Panc1 (cell line): ENCODE data around the gene SNPH. TPM values are rescaled to one million over a fixed set of nuclear protein-coding genes. Genes with fewer than 3 reads are reported as not detected.

ENCODE experiments used
- ATAC-seq: fragments of 200-7000 bp; cut with Tn5 transposase; 2 replicates; pipeline ENCODE4 v1.9.1; 2020; ENCODE audit warnings: mild to moderate bottlenecking, moderate library complexity
- BruUV-seq: library from RNA; stranded (reverse); fragments of 400-500 nt; replicated peaks from 2 replicates; lab custom pipeline; 2021; lab: Mats Ljungman, UMichigan
- CTCF ChIA-PET: fragments of 300-600 bp; sonication (Branson Sonifier 250); formaldehyde crosslinking; loops from one replicate; lab custom pipeline; 2022; ENCODE audit warnings: antibody characterized with exemption; lab: Charles Lee
- POLR2A ChIA-PET: fragments of 300-600 bp; sonication (Branson Sonifier 250); formaldehyde crosslinking; loops from one replicate; lab custom pipeline; 2022; ENCODE audit warnings: antibody characterized with exemption; lab: Charles Lee
- DNase-seq: peaks from one replicate; pipeline ENCODE4 v3.0.0-alpha.2; 2010; ENCODE audit warnings: low read depth, low spot score
- H3K27ac ChIP-seq: 2 replicates; pipeline ENCODE4 v1.5.1; 2011; ENCODE audit warnings: mild to moderate bottlenecking, low read length, inconsistent platforms
- H3K27me3 ChIP-seq: fragments of 200-500 bp; sonication (Bioruptor generic); 2 replicates; pipeline ENCODE4 v1.6.0; 2014; ENCODE audit warnings: low read length, inconsistent platforms; ENCODE audit not compliant: control insufficient read depth, insufficient read depth
- H3K36me3 ChIP-seq: fragments of 200-500 bp; sonication (Bioruptor generic); 2 replicates; pipeline ENCODE4 v1.5.1; 2014; ENCODE audit warnings: inconsistent platforms, mild to moderate bottlenecking, low read length, moderate library complexity; ENCODE audit not compliant: control insufficient read depth, insufficient read depth
- H3K4me1 ChIP-seq: 2 replicates; pipeline ENCODE4 v1.5.1; 2011; ENCODE audit warnings: inconsistent platforms, mild to moderate bottlenecking, low read length, moderate library complexity; ENCODE audit not compliant: control insufficient read depth, insufficient read depth
- H3K4me3 ChIP-seq, 2 experiments: 2 replicates each; pipeline ENCODE4 v1.5.1; 2011 to 2012; ENCODE audit warnings: low read depth in 2 of 2, low read length in 2 of 2, mild to moderate bottlenecking in 2 of 2, inconsistent platforms in 1 of 2, moderate library complexity in 1 of 2
- H3K9me3 ChIP-seq: fragments of 200-500 bp; sonication (Bioruptor generic); 2 replicates; pipeline ENCODE4 v1.5.1; 2014; ENCODE audit warnings: low read depth, mild to moderate bottlenecking, inconsistent platforms, low read length, moderate library complexity; ENCODE audit not compliant: control insufficient read depth, insufficient read depth
- CTCF ChIP-seq: fragments of 450-650 bp; IDR thresholded peaks from 2 replicates; pipeline ENCODE4 v1.5.1; 2017; ENCODE audit warnings: mild to moderate bottlenecking
- POLR2AphosphoS5 ChIP-seq: IDR thresholded peaks from 2 replicates; pipeline ENCODE4 v1.6.1; 2012; ENCODE audit warnings: mild to moderate bottlenecking, low read depth, low read length, moderate library complexity
- REST ChIP-seq, 2 experiments: IDR thresholded peaks; 2 replicates each; pipeline ENCODE4 v1.6.1; 2011 to 2012; ENCODE audit warnings: low read depth in 2 of 2, control low read depth in 1 of 2, low read length in 1 of 2, mild to moderate bottlenecking in 1 of 2, moderate library complexity in 1 of 2; ENCODE audit not compliant: insufficient read depth in 1 of 2
- SIN3A ChIP-seq: IDR thresholded peaks from 2 replicates; pipeline ENCODE4 v1.6.1; 2012; ENCODE audit warnings: low read depth, mild to moderate bottlenecking, low read length, moderate library complexity, borderline replicate concordance; ENCODE audit not compliant: insufficient read depth
- TCF7L2 ChIP-seq: IDR thresholded peaks from 2 replicates; pipeline ENCODE4 v1.6.1; 2011; ENCODE audit warnings: mild to moderate bottlenecking, low read depth, low read length, inconsistent platforms
- in situ Hi-C: cut with HindIII; loops from 2 replicates; pipeline ENCODE4 v1.10.0; 2016; ENCODE audit warnings: low sequenced_read_pairs, low pct_unique_long_range_greater_than_20kb
- intact Hi-C: fragments of 100-400 bp; cut with micrococcal nuclease; formaldehyde crosslinking; loops from one replicate; pipeline ENCODE4 v1.10.0; 2022; ENCODE audit not compliant: unreplicated experiment
- total RNA-seq: library from RNA; stranded (reverse); gene quantifications from one replicate; pipeline ENCODE4 v1.2.1, GENCODE V29; 2021; ENCODE audit not compliant: unreplicated experiment

Gene SNPH
- total RNA-seq, 1 experiment from 2014 or later, result 6.4 TPM

- no peak for DNase-seq
- Histone ChIP-seq H3K4me3 (peak overlapping the region; percentile 49 to 60), H3K27ac (no peak overlapping the region), H3K36me3 (no peaks in the 10 kb centered on the region), H3K4me1 (peaks cover 6% of the 10 kb centered on the region; the same call in 1 of the 2 replicates), H3K27me3 (peaks cover 3% of the 10 kb centered on the region; the same call in 1 of the 2 replicates), H3K9me3 (no peaks in the 10 kb centered on the region)
- in situ Hi-C loops, result no loop called here
- BruUV-seq, result no TSS peak
- peak; percentile 88 for ATAC-seq
- intact Hi-C loops, result no loop called here
- no peak for TF ChIP-seq POLR2AphosphoS5
- no peak for TF ChIP-seq CTCF
- TF ChIP-seq REST (IDR thresholded peaks at IDR 0.05; ENCODE audit: insufficient read depth in 1 of 2, low read depth in 2 of 2, low read length in 1 of 2), result no peak
- no peak for TF ChIP-seq SIN3A
- TF ChIP-seq TCF7L2, result no peak
- ChIA-PET CTCF (interaction anchor here (0.5 kb wide), 1 partner anchor 211 kb away, joined by 10 read pairs; no protein-coding TSS in a partner anchor), POLR2A (no interaction called here)
Measured at GRCh38 chr20:1225263-1225782, 40.8 kb upstream of the SNPH start.

- Histone ChIP-seq H3K4me1 (peaks cover 8% of the 10 kb centered on the region; the same call in 1 of the 2 replicates), H3K9me3 (no peaks in the 10 kb centered on the region), H3K4me3 (peak within 1 kb of the TSS; percentile 77 to 81), H3K36me3 (no peaks in the 10 kb centered on the region), H3K27ac (peak within 1 kb of the TSS; percentile 66), H3K27me3 (peaks cover 3% of the 10 kb centered on the region; the same call in 1 of the 2 replicates)
- intact Hi-C loops (no loop called here), in situ Hi-C loops (no loop called here)
- DNase-seq (no peak), ATAC-seq (peak; percentile 76)
- ChIA-PET POLR2A (interaction anchor here (0.7 kb wide), 1 partner anchor 85 kb away, joined by 3 read pairs; no protein-coding TSS in a partner anchor), CTCF (no interaction called here)
- no TSS peak for BruUV-seq
- no peak for TF ChIP-seq POLR2AphosphoS5
- TF ChIP-seq SIN3A, result 0 out of 2 replicates have a peak, but pooled peaks have one; percentile 63
- TF ChIP-seq REST (IDR thresholded peaks at IDR 0.05; ENCODE audit: insufficient read depth in 1 of 2, low read depth in 2 of 2, low read length in 1 of 2), result no peak
- TF ChIP-seq TCF7L2, result no peak
- no peak for TF ChIP-seq CTCF
Measured at GRCh38 chr20:1225783-1226654, 40.1 kb upstream of the SNPH start, which contains the start of gene RAD21L1. Gene RAD21L1 (plus strand): TSS chr20:1226044. CDS start chr20:1228454, 2,410 bp downstream.
